ENCODE measurements around the gene RBM43. TPM values are rescaled to one million over a fixed set of nuclear protein-coding genes. Genes with fewer than 3 reads are reported as not detected.

Gene RBM43
- total and polyA plus RNA-seq, 2 of the 4 experiments (the other 2 are of a cell fraction) = 1.6 to 3.6 TPM

- Histone ChIP-seq H3K14ac (replicated peaks; ENCODE audit: low read depth, low read length) (no peak overlapping the region), H3K9me1 (ENCODE audit: insufficient read depth, low read length) (no peaks in the 10 kb centered on the region), H3K56ac (ENCODE audit: extremely low read depth, insufficient read depth, low read length) (no peak overlapping the region), H2BK120ac (ENCODE audit: low read depth, low read length) (no peak overlapping the region), H3K9ac (ENCODE audit: low read depth, low read length) (no peak overlapping the region), H4K8ac (ENCODE audit: low read depth in 2 of 2, low read length in 2 of 2) (no peak overlapping the region), H2AK9ac (replicated peaks; ENCODE audit: low read depth, low read length, poor library complexity) (no peak overlapping the region), H3K4ac (ENCODE audit: low read depth, low read length) (no peak overlapping the region), H3K27ac (ENCODE audit: insufficient read depth, low read length) (no peak overlapping the region), H4K20me1 (ENCODE audit: insufficient read depth, low read length) (no peaks in the 10 kb centered on the region), H2AK5ac (ENCODE audit: low read depth, low read length) (no peak overlapping the region), H2BK5ac (ENCODE audit: low read depth, low read length, poor library complexity, severe bottlenecking) (no peak overlapping the region), H2BK15ac (ENCODE audit: low read depth, low read length) (no peak overlapping the region), H3K4me2 (ENCODE audit: low read depth, low read length) (no peak overlapping the region), H3K18ac (ENCODE audit: low read depth, low read length) (no peak overlapping the region), H4K5ac (ENCODE audit: low read depth, low read length) (no peak overlapping the region), H3K9me3 (ENCODE audit: control insufficient read depth, insufficient read depth, low read length) (peaks cover 2% of the 10 kb centered on the region; the same call in 1 of the 2 replicates), H3K4me1 (ENCODE audit: control insufficient read depth, insufficient read depth, low read length) (no peaks in the 10 kb centered on the region), H4K91ac (ENCODE audit: insufficient read depth, low read depth, low read length) (no peak overlapping the region), H2AFZ (replicated peaks; ENCODE audit: low read length, poor library complexity) (no peak overlapping the region), H3K27me3 (ENCODE audit: control insufficient read depth, insufficient read depth, low read length) (no peaks in the 10 kb centered on the region; the same call in 1 of the 2 replicates), H2BK20ac (ENCODE audit: low read depth, low read length) (no peak overlapping the region), H3K4me3 (ENCODE audit: insufficient read depth, low read depth, low read length) (no peak overlapping the region), H3K23ac (ENCODE audit: low read depth, low read length) (no peak overlapping the region), H3K79me1 (ENCODE audit: low read depth in 1 of 2, low read length in 2 of 2) (no peaks in the 10 kb centered on the region), H3K36me3 (ENCODE audit: control insufficient read depth, insufficient read depth, low read length) (no peaks in the 10 kb centered on the region)
- in situ Hi-C loops (cut with MboI; ENCODE audit: low sequenced_read_pairs) = no loop called here
- BruUV-seq (replicated peaks) = no TSS peak
- ChIA-PET CTCF (no interaction called here), POLR2A (ENCODE audit: unreplicated experiment) (no interaction called here)
- DNase-seq (no peak), ATAC-seq (ENCODE audit: low read depth) (no peak)
- dilution Hi-C loops (cut with HindIII; ENCODE audit: low sequenced_read_pairs, unreplicated experiment) = no loop called here
- TF ChIP-seq MAFK (IDR thresholded peaks at IDR 0.05; ENCODE audit: low read depth, low read length) (no peak), RFX5 (IDR thresholded peaks at IDR 0.05; ENCODE audit: low read depth, low read length) (no peak)
- WGBS, 2 experiments (ENCODE audit: extremely low coverage in 2 of 2, insufficient read length in 1 of 2) = 60% methylated on average over 2 of the region's 5 CpGs; no CpG with 5 or more reads in 1 of the 2 experiments
- intact Hi-C loops (cut with micrococcal nuclease) = no loop called here
These were observed 61.4 kb downstream of the RBM43 start for GRCh38 chr2:151200277-151200676.
